HUDEP-2 (cell line): Measurements from ENCODE around the gene GART.
"Not testable (repeated sequence)": the region's sequence is repeated elsewhere in the genome, so short reads cannot be mapped to it uniquely, and the experiment has no call there.

ENCODE experiments used
- DNase-seq, 76 experiments: peaks; one replicate each; lab custom pipeline; 2025; ENCODE audit not compliant: unreplicated experiment in 76 of 76; lab: John Stamatoyannopoulos, UW

Gene GART

GRCh38 chr21:33541756-33542639, at the start of gene GART:
TSS of gene GART (minus strand) at chr21:33542117. CDS start at chr21:33539315, 2,802 bp downstream.
- DNase-seq = peak in 75 of 76 experiments; percentile 46 to 96 (median 85)

- DNase-seq = peak in 72 of 76 experiments; percentile 21 to 98 (median 85)
Observed at GRCh38 chr21:33588485-33589335, 46.8 kb upstream of the GART start, which contains the start of gene DONSON. TSS of gene DONSON (minus strand) at chr21:33588684. CDS start at chr21:33588641, 43 bp downstream.

GRCh38 chr21:33587792-33588484, 46.0 kb upstream of the GART start:
- peak in 42 of 76 experiments; percentile 18 to 81 (median 44) for DNase-seq

DNA sequence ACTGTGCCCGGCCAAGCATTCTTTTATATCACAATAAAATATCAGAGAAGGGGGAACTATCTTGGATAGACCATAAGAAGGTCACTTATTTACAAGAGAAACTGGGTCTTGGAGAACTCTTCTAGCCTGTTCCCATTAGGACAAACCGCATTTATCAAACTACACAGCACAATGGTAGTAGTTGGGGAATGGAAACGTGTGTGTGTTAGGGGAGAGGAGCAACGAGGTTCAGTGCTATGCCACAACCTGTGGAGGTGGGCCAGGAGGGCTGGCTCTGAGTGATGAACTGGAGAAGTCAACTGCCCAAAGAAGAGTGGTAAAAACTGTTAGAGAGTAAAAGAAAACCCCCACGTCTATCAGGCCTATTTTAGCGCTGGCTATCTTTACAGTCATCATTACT, 45.0 kb upstream of the GART start:
- DNase-seq = no peak

DNA sequence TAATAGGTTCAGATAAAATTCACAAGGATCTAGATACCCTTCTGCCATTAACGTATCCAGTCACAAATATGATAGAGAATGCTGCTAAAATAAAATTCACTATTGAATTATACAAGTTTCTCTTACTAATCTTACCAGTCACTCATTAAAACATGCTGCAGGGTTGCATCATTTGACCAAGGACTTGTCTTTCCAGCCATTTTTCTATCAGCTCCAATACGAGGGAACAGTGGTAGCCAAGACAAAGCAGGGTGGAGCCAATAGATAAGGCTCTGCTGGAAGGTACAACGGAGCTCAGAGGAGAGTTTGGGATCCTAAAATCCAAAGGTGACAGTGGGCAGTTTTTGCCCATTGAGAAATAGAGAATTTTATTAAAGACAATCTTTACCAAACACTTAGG, 42.5 kb upstream of the GART start:
- peak in 11 of 76 experiments; percentile 3 to 55 (median 18) for DNase-seq

DNA sequence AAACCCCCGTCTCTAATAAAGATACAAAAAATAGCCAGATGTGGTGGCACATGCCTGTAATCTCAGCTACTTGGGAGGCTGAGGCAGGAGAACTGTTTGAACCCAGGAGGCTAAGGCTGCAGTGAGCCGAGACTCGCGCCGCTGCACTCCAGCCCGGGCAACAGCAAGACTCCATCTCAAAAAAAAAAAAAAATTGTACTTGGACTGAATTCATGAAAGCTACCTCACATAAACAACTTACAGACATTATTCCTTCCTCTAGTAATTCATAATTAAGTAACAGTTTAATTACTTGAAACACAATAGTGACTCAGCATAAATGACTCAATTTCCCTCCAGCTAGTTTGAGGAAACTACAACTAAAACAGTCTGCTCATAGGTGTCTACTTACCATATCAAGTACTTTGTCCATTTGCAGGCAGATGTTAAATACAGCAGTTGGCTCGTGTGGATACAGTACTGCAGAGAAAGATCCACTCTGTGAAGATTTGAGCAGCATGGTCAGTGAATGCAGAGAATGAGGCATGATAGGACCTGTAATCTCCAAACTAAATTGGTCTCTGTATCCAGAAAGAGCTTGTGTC, 37.1 kb upstream of the GART start:
- DNase-seq = no peak

GRCh38 chr21:33578214-33578613, 36.3 kb upstream of the GART start:
- no peak for DNase-seq

DNA sequence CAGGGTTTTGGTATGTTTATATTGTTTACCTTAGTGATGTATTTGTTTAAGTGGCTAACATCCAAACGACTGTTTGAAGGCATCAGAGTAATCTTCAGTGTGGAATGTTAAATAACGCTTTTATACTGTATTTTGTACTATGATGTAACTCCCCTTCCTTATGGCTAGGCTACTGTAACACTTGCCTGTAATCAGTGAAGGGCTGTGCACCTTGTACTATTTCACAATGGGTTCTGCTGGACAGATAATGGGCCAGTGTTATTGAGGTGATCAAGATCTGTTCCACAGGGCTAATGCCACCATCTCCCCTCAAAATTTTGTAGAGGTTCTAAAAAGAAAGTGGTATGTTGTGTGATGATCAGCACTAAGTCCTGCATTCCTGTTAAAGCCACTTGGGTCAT, 34.8 kb upstream of the GART start:
- DNase-seq = not testable (repeated sequence)

- DNase-seq = peak in 2 of 76 experiments; percentile 19 to 24
Observed at GRCh38 chr21:33572350-33572749, 30.4 kb upstream of the GART start.

DNA sequence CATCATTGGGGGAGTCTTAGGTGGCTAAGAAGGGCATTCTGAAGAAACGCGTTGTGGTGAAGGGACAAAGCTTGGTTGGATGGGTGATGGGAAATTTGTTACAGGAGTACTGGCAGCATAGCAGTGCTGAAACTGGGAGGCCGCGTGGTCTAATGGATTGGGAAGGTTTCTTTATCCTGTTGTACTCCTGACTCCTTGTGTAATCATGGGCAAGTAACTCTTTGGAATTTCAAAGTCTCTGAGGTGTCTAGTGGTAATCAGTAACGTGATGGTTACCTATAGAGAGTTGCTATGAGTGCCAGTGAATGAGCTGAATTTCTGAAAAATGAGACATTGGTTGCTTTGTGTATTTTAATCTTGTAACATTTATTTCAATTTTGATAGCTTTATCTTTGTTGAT, 28.1 kb upstream of the GART start:
- DNase-seq = no peak

DNA sequence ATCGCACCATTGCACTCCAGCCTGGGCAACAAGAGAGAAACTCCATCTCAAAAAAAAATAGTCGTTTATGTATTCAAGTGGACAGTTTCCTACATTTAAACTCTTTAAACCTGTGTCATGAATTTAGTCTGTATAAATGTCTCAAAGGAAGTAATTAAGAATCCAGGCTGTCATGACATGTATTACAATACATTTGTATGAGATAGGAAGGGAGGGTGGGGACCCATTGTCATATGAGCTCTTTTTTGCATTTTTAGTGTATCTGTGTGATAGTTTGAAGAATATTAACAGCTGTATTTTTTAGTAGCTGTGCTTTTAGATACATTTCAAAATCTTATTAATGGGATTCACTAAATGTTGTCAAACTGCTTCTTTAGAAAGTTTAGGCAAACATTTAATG, 26.5 kb upstream of the GART start:
- no peak for DNase-seq

DNA sequence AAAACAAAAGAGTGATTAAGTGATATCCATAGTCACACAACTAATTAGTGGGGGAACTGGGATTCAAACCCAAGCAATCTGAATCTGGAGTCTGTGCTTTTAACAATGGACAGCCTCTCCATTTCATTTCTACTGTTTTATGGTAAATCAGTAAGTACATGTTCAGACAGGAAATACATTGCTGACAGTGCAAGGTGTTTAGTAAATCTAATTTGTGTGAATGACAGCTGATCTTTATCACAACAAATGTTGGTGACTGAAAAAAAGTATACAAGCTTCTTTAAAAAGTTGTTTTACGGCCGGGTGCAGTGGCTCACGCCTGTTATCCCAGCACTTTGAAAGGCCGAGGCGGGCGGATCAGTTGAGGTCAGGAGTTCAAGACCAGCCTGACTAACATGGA, 26.0 kb upstream of the GART start:
- DNase-seq = no peak

DNA sequence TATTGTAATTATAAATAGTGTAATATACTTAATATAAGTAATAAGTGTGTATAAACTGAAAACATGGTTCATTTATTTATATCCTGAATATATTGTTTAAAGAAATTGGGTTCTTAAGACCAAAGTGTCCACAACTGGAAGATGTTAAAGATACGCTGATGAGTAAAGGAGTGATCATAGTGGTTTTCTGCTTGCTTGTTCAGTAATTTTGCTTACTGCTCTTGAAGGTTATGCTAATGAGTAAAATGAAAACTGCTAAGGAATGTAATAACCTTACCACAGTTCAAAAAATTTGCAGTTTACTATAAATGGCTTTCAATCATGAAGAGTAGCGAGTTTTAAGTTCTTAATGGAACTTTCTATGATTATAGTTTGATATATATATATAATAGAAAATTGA, 24.6 kb upstream of the GART start:
- no peak for DNase-seq

DNA sequence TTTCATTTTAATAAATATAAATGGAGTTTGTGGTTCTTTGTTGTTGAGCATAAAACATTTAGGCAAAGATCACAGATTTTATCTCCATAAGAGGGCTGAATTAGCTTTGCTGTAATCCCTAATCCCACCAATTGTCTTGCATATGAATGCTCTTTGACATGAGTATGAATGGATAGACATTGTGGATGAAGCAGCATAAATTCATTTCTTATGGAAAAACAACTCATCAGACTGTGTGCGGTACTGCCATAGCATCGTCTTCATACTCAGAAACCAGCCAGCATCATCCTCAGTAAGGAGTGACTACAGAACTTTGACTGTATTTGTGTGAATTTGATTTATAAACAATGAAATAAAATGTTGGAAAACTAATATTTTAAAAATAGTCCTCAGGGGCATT, 20.5 kb upstream of the GART start:
- DNase-seq = no peak

- no peak for DNase-seq
Observed at GRCh38 chr21:33561373-33561772, 19.5 kb upstream of the GART start.

GRCh38 chr21:33560965-33561364, 19.0 kb upstream of the GART start:
- DNase-seq = no peak

- no peak for DNase-seq
Observed at GRCh38 chr21:33559813-33560212, 17.9 kb upstream of the GART start.

DNA sequence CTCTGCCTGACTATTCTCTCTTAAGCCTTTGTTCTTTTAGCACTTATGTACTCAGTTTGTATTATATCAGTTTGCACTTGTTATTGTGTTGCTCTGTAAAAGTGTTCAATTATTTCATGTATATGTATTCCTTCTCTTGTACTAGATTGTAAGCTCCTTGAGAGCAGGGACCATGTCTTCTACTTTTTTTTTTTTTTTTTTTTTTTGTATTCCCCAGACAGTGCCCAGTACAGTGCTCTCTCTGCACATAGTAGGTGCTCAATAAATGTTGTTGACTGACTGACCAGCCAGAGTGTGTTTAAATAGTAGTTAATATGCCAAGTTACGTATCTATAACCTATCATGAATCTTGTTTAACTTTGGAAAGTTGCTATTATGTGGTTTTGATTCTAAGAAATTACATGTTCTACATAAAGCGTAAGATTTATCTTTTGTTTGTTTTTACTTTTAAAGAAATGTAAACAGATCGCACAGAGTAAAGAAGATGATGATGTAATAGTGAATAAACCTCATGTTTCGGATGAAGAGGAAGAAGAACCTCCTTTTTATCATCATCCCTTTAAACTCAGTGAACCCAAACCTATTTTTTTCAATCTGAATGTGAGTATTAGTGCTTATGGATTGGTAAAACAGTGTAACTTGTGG, 17.0 kb upstream of the GART start:
- no peak for DNase-seq

GRCh38 chr21:33557447-33557846, 15.5 kb upstream of the GART start:
- DNase-seq = no peak

GRCh38 chr21:33554982-33555344, 13.0 kb upstream of the GART start:
- DNase-seq = no peak
